HepG2 (cell line): ENCODE results near the gene GDPD5. TPM values are rescaled to one million over a fixed set of nuclear protein-coding genes. Genes with fewer than 3 reads are reported as not detected.

Experiments used
- ATAC-seq: fragments of 200-7000 bp; cut with Tn5 transposase; 3 replicates; pipeline ENCODE4 v1.9.1; 2020; ENCODE audit warnings: mild to moderate bottlenecking, moderate library complexity
- BruUV-seq: library from RNA; stranded (reverse); fragments of 400-500 nt; replicated peaks from 2 replicates; lab custom pipeline; 2021; lab: Mats Ljungman, UMichigan
- CTCF ChIA-PET: fragments of 300-600 bp; formaldehyde crosslinking; extraction: SDS; loops from one replicate; lab custom pipeline; 2021; ENCODE audit warnings: low total read pairs, inconsistent platforms, low intra/inter-chr PET ratio; lab: Yijun Ruan, JAX
- POLR2A ChIA-PET: fragments of 350-600 bp; sonication (Branson Sonifier 250); formaldehyde crosslinking; loops from one replicate; lab custom pipeline; 2020; ENCODE audit warnings: antibody characterized with exemption, inconsistent platforms; lab: Yijun Ruan, JAX
- DNase-seq: peaks from one replicate; pipeline ENCODE4 v3.0.0-alpha.2; 2015; ENCODE audit warnings: low spot score
- FAIRE-seq: peaks from 3 replicates; lab custom pipeline; 2011; peaks lifted over from hg19 to GRCh38; lab: Jason Lieb, UNC
- H2AFZ ChIP-seq: one replicate; pipeline ENCODE4 v1.6.1; 2011; ENCODE audit warnings: low read length, inconsistent platforms
- H3K27ac ChIP-seq: fragments of 300-600 bp; 3 replicates; pipeline ENCODE4 v1.8.0; 2011; ENCODE audit warnings: mixed run types, mild to moderate bottlenecking, mixed read lengths, low read length, inconsistent platforms; ENCODE audit not compliant: insufficient read depth; ENCODE audit errors: extremely low read length
- H3K27me3 ChIP-seq, 2 experiments: fragments of 200-600 bp in 1 of 2; 2 replicates in 1 of 2; 3 replicates in 1 of 2; pipeline versions ENCODE4 v1.6.0 to v1.8.0; 2011; ENCODE audit warnings: low read length in 2 of 2, mild to moderate bottlenecking in 2 of 2, moderate library complexity in 2 of 2, inconsistent platforms in 1 of 2; ENCODE audit not compliant: insufficient read depth in 2 of 2, control insufficient read depth in 1 of 2
- H3K36me3 ChIP-seq, 2 experiments: fragments of 200-600 bp in 1 of 2; replicated peaks in 1 of 2; 2 replicates in 1 of 2; 3 replicates in 1 of 2; pipeline versions ENCODE4 v1.5.1 to v1.8.0; 2011; ENCODE audit warnings: low read length in 2 of 2, inconsistent platforms in 1 of 2; ENCODE audit not compliant: insufficient read depth in 2 of 2, control insufficient read depth in 1 of 2
- H3K4me1 ChIP-seq: 2 replicates; pipeline ENCODE4 v1.5.1; 2012; ENCODE audit warnings: low read length, inconsistent platforms; ENCODE audit not compliant: insufficient read depth
- H3K4me2 ChIP-seq: 2 replicates; pipeline ENCODE4 v1.6.0; 2011; ENCODE audit warnings: low read depth, low read length, inconsistent platforms
- H3K4me3 ChIP-seq, 3 experiments: fragments of 200-600 bp in 1 of 3; sonication (generic), shearing (Covaris generic) in 1 of 3; replicated peaks in 1 of 3; 2 replicates each; pipeline ENCODE4 v1.5.1; 2011 to 2016; ENCODE audit warnings: low read length in 3 of 3, inconsistent platforms in 2 of 3, low read depth in 2 of 3, mild to moderate bottlenecking in 2 of 3, control low read depth in 1 of 3, mixed read lengths in 1 of 3; ENCODE audit not compliant: insufficient read depth in 1 of 3
- H3K79me2 ChIP-seq: one replicate; pipeline ENCODE4 v1.6.1; 2011; ENCODE audit warnings: low read length, inconsistent platforms; ENCODE audit not compliant: insufficient read depth
- H3K9ac ChIP-seq: 2 replicates; pipeline ENCODE4 v1.6.0; 2011; ENCODE audit warnings: mild to moderate bottlenecking, low read depth, low read length, inconsistent platforms; ENCODE audit not compliant: insufficient read depth
- H3K9me3 ChIP-seq: 2 replicates; pipeline ENCODE4 v1.5.1; 2012; ENCODE audit warnings: mild to moderate bottlenecking, low read length
- H4K20me1 ChIP-seq: 2 replicates; pipeline ENCODE4 v1.6.0; 2011; ENCODE audit warnings: inconsistent platforms, mild to moderate bottlenecking, low read length, moderate library complexity; ENCODE audit not compliant: insufficient read depth
- ARNT ChIP-seq: fragments of 450-650 bp; IDR thresholded peaks from 2 replicates; pipeline ENCODE4 v1.6.1; 2017
- BCL6 ChIP-seq: IDR thresholded peaks from 2 replicates; pipeline ENCODE4 v1.6.1; 2016; ENCODE audit warnings: missing genetic modification reagents, missing compliant biosample characterization
- KAT7 ChIP-seq: IDR thresholded peaks from 2 replicates; pipeline ENCODE4 v1.6.1; 2018; ENCODE audit warnings: borderline replicate concordance, missing compliant biosample characterization
- KLF16 ChIP-seq, 2 experiments: sonication (generic) in 1 of 2; formaldehyde crosslinking in 1 of 2; IDR thresholded peaks; 2 replicates each; pipeline versions ENCODE4 v1.6.1 to v1.8.0; 2016 to 2023; ENCODE audit warnings: missing genetic modification reagents in 2 of 2, missing compliant biosample characterization in 1 of 2
- RAD21 ChIP-seq: fragments of 450-650 bp; formaldehyde crosslinking; IDR thresholded peaks from 2 replicates; pipeline ENCODE4 v1.5.0; 2020; ENCODE audit warnings: mild to moderate bottlenecking
- RBM22 ChIP-seq: fragments of 200-400 bp; formaldehyde crosslinking; optimal IDR thresholded peaks from 2 replicates; pipeline ENCODE3; 2017; ENCODE audit warnings: mild to moderate bottlenecking, low read length, moderate library complexity
- ZBTB8A ChIP-seq: sonication (generic); formaldehyde crosslinking; IDR thresholded peaks from 2 replicates; pipeline ENCODE4 v1.4.0; 2020; ENCODE audit warnings: mild to moderate bottlenecking, low read depth, missing genetic modification reagents, borderline replicate concordance
- ZMYM3 ChIP-seq: sonication (generic); formaldehyde crosslinking; IDR thresholded peaks from 2 replicates; pipeline ENCODE4 v1.5.1; 2020; ENCODE audit warnings: mild to moderate bottlenecking, missing genetic modification reagents
- ZNF235 ChIP-seq: sonication (generic); formaldehyde crosslinking; IDR thresholded peaks from 2 replicates; pipeline ENCODE4 v1.8.1; 2023; ENCODE audit warnings: mild to moderate bottlenecking, missing genetic modification reagents, borderline replicate concordance
- ZNF253 ChIP-seq: sonication (generic); formaldehyde crosslinking; IDR thresholded peaks from 2 replicates; pipeline ENCODE4 v1.8.0; 2022; ENCODE audit warnings: mild to moderate bottlenecking, missing genetic modification reagents, borderline replicate concordance
- ZNF605 ChIP-seq: sonication (generic); formaldehyde crosslinking; IDR thresholded peaks from 2 replicates; pipeline ENCODE4 v1.8.0; 2022; ENCODE audit warnings: mild to moderate bottlenecking, missing genetic modification reagents
- ZNF644 ChIP-seq: IDR thresholded peaks from 2 replicates; pipeline ENCODE4 v1.6.1; 2016; ENCODE audit warnings: low read depth
- WGBS: methylation state at CpG from one replicate; pipeline ENCODE4 v1.1.6; 2017; ENCODE audit warnings: low lambda C conversion rate; 5-methylcytosine and 5-hydroxymethylcytosine counted together
- in situ Hi-C: cut with HindIII; loops from 2 replicates; pipeline ENCODE4 v1.10.0; 2017; ENCODE audit warnings: low pct_unique_long_range_greater_than_20kb; ENCODE audit not compliant: extremely low pct_ligation_motif_present
- intact Hi-C: fragments of 100-400 bp; cut with micrococcal nuclease; formaldehyde crosslinking; loops from one replicate; pipeline ENCODE4 v1.10.0; 2022; ENCODE audit not compliant: unreplicated experiment
- polyA plus RNA-seq, 8 experiments: library from polyadenylated mRNA; depleted of rRNA in 3 of 8; stranded (reverse) in 7 of 8; unstranded in 1 of 8; fragments of >200 nt; fragmentation: Illumina TruSeq in 4 of 8; extraction: Trizol in 4 of 8; gene quantifications; 2 replicates each; pipeline versions ENCODE4 v1.2.1 to v1.2.3, GENCODE V29; 2011 to 2016; ENCODE audit warnings: low read depth in 4 of 8, missing spikeins in 1 of 8, mixed read lengths in 1 of 8; ENCODE audit not compliant: insufficient read depth in 1 of 8
- total RNA-seq, 5 experiments: library from RNA; depleted of rRNA; stranded (reverse); fragments of >200 nt; fragmentation: Illumina TruSeq; extraction: Trizol; gene quantifications; 2 replicates each; pipeline ENCODE4 v1.2.3, GENCODE V29; 2016; ENCODE audit warnings: low read depth in 1 of 5
- TF ChIP-seq, protein P1 (sequence below): sonication (generic); formaldehyde crosslinking; IDR thresholded peaks from 2 replicates; pipeline ENCODE4 v1.5.0; 2020; ENCODE audit warnings: mild to moderate bottlenecking, missing genetic modification reagents
- TF ChIP-seq, protein P2 (sequence below), 2 experiments: sonication (generic) in 1 of 2; formaldehyde crosslinking in 1 of 2; IDR thresholded peaks; 2 replicates each; pipeline versions ENCODE4 v1.4.0 to v1.6.1; 2016 to 2020; ENCODE audit warnings: borderline replicate concordance in 1 of 2, low read depth in 1 of 2, mild to moderate bottlenecking in 1 of 2, missing genetic modification reagents in 1 of 2

GDPD5 gene
- total and polyA plus RNA-seq, 2 of the 13 experiments (the other 11 are each of a cell fraction or from before 2014, with no cell fraction given), result 55.0 to 67.5 TPM

DNA sequence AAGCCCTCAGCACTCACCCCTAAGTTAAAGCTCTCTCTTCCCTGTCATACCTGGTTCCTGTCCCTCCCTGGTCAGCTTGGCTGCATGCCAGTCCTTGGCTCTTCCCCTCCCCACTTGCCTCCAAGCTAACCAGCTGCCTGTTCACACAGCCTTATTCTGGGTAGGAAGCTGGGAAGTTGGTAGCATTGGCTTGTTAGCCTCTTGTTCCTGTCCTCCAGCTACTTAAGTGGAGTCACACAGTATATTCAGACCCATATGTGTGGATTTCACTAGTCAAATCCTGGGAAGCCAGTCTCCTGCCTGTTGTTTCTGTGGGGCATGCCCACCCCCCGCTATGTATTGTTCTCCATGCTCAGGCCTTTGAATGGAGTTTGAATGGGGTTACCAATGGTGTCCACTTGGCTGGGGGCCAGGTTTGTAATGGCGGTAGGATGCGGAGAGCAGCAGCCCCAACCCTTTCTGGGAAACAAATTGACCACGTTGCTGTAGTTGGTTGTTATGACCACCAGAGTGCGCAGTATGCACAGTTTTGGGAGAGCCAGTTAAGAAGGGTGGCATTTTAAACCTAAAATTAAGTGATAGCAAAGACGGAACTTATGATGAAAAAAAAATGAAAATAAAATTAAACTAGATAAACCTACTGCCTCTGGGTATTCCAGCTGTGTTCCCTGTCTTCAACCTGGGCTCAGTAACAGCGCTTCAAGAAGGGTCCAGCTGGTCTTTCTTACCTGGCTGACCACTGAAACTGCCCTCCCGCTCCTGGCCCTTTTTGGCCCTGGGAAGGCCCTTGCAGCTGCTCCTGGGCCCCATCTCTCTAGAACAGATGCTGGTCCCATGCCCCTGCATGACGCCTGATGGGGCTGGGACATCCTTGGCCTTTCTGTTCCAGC lies 137.1 kb downstream of the GDPD5 start:
- Histone ChIP-seq H3K27me3 (peaks cover 0 to 3% of the 10 kb centered on the region in 2 experiments; a peak in 4 of 5 replicates), H3K36me3 (no peaks in the 10 kb centered on the region), H3K4me1 (peaks cover 37% of the 10 kb centered on the region), H4K20me1 (no peaks in the 10 kb centered on the region), H3K27ac (no peak overlapping the region), H3K79me2 (no peaks in the 10 kb centered on the region), H3K4me3 (peak overlapping the region in 1 of 3 experiments; percentile 14; a peak in 1 of 6 replicates), H2AFZ (no peak overlapping the region), H3K9me3 (no peaks in the 10 kb centered on the region), H3K4me2 (peak overlapping the region; percentile 61), H3K9ac (no peak overlapping the region)
- DNase-seq (peak; percentile 76), FAIRE-seq (peak; percentile 71), ATAC-seq (peak; percentile 70)
- WGBS, result 13% methylated on average over 9 of the region's 9 CpGs
- in situ Hi-C loops, result loop anchor here (5.0 kb wide), 1 partner anchor 144 kb away; no protein-coding TSS in a partner anchor
- ChIA-PET POLR2A (interaction anchor here (1.9 kb wide), 1 partner anchor 12 kb away, joined by 4 read pairs; no protein-coding TSS in a partner anchor), CTCF (interaction anchor here (1.2 to 3.4 kb wide), 3 partner anchors 37 to 144 kb away, joined by 4 to 18 read pairs (median 7); no protein-coding TSS in a partner anchor)
- BruUV-seq, result no TSS peak
- intact Hi-C loops, result loop anchor here (1.0 kb wide), 1 partner anchor 144 kb away; no protein-coding TSS in a partner anchor
- TF ChIP-seq KLF16 (CRISPR knock-in tag; IDR thresholded peaks at IDR 0.05) (0 out of 4 replicates have a peak, but pooled peaks of 1 of the 2 experiments have one; percentile 35), ZNF644 (CRISPR knock-in tag) (0 out of 2 replicates have a peak, but pooled peaks have one; percentile 47), RBM22 (no peak), ZMYM3 (CRISPR knock-in tag) (no peak), RAD21 (CRISPR knock-in tag) (peak; percentile 58; the same call in 1 of the 2 replicates), ZNF605 (CRISPR knock-in tag) (no peak), KAT7 (no peak), ZNF253 (CRISPR knock-in tag) (no peak), ZNF235 (CRISPR knock-in tag) (no peak), ZBTB8A (CRISPR knock-in tag) (no peak), ARNT (no peak), BCL6 (CRISPR knock-in tag) (0 out of 2 replicates have a peak, but pooled peaks have one; percentile 12)
- TF ChIP-seq, protein P1, sequence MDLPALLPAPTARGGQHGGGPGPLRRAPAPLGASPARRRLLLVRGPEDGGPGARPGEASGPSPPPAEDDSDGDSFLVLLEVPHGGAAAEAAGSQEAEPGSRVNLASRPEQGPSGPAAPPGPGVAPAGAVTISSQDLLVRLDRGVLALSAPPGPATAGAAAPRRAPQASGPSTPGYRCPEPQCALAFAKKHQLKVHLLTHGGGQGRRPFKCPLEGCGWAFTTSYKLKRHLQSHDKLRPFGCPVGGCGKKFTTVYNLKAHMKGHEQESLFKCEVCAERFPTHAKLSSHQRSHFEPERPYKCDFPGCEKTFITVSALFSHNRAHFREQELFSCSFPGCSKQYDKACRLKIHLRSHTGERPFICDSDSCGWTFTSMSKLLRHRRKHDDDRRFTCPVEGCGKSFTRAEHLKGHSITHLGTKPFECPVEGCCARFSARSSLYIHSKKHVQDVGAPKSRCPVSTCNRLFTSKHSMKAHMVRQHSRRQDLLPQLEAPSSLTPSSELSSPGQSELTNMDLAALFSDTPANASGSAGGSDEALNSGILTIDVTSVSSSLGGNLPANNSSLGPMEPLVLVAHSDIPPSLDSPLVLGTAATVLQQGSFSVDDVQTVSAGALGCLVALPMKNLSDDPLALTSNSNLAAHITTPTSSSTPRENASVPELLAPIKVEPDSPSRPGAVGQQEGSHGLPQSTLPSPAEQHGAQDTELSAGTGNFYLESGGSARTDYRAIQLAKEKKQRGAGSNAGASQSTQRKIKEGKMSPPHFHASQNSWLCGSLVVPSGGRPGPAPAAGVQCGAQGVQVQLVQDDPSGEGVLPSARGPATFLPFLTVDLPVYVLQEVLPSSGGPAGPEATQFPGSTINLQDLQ (CRISPR knock-in tag), result no peak
- TF ChIP-seq, protein P2, sequence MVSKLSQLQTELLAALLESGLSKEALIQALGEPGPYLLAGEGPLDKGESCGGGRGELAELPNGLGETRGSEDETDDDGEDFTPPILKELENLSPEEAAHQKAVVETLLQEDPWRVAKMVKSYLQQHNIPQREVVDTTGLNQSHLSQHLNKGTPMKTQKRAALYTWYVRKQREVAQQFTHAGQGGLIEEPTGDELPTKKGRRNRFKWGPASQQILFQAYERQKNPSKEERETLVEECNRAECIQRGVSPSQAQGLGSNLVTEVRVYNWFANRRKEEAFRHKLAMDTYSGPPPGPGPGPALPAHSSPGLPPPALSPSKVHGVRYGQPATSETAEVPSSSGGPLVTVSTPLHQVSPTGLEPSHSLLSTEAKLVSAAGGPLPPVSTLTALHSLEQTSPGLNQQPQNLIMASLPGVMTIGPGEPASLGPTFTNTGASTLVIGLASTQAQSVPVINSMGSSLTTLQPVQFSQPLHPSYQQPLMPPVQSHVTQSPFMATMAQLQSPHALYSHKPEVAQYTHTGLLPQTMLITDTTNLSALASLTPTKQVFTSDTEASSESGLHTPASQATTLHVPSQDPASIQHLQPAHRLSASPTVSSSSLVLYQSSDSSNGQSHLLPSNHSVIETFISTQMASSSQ (IDR thresholded peaks at IDR 0.05; ENCODE audit: low read depth), result no peak
- TF ChIP-seq, protein P2 (CRISPR knock-in tag; IDR thresholded peaks at IDR 0.05; ENCODE audit: borderline replicate concordance), result no peak
